K562 (cell line): ENCODE results near the gene NPFFR1. TPM values are rescaled to one million over a fixed set of nuclear protein-coding genes. Genes with fewer than 3 reads are reported as not detected.

Experiments used
- ATAC-seq: fragments of 200-7000 bp; cut with Tn5 transposase; 3 replicates; pipeline ENCODE4 v1.9.1; 2020; ENCODE audit warnings: moderate library complexity
- BruUV-seq: library from RNA; stranded (reverse); fragments of 400-500 nt; replicated peaks from 2 replicates; lab custom pipeline; 2021; lab: Mats Ljungman, UMichigan
- CTCF ChIA-PET: fragments of 300-600 bp; formaldehyde crosslinking; extraction: SDS; loops from one replicate; lab custom pipeline; 2021; ENCODE audit warnings: low intra/inter-chr PET ratio; lab: Yijun Ruan, JAX
- POLR2A ChIA-PET: fragments of 300-600, 350-650 bp; sonication (Branson Sonifier 250); formaldehyde crosslinking; extraction: SDS; loops from one replicate; lab custom pipeline; 2021; ENCODE audit warnings: antibody characterized with exemption, inconsistent platforms; lab: Yijun Ruan, JAX
- DNase-seq, 4 experiments: peaks; one replicate each; pipeline versions ENCODE4 v3.0.0 to v3.0.0-alpha.2; 2011 to 2018; ENCODE audit warnings: low spot score in 3 of 4, mixed read lengths in 3 of 4; ENCODE audit errors: extremely low read depth in 1 of 4
- FAIRE-seq: peaks from 2 replicates; lab custom pipeline; 2011; peaks lifted over from hg19 to GRCh38; lab: Jason Lieb, UNC
- H2AFZ ChIP-seq: 2 replicates; pipeline ENCODE4 v1.6.0; 2011; ENCODE audit warnings: low read depth, low read length, control low read depth, inconsistent platforms
- H3K27ac ChIP-seq: fragments of 200-600 bp; 3 replicates; pipeline ENCODE4 v1.8.0; 2011; ENCODE audit warnings: low read depth, mild to moderate bottlenecking, control low read depth, inconsistent platforms, low read length, moderate library complexity, mixed read lengths; ENCODE audit errors: extremely low read depth
- H3K27me3 ChIP-seq, 2 experiments: fragments of 300-600 bp in 1 of 2; 2 replicates in 1 of 2; 3 replicates in 1 of 2; pipeline versions ENCODE4 v1.6.0 to v1.8.0; 2011; ENCODE audit warnings: inconsistent platforms in 2 of 2, low read length in 2 of 2, mild to moderate bottlenecking in 1 of 2, mixed read lengths in 1 of 2, moderate library complexity in 1 of 2; ENCODE audit not compliant: control insufficient read depth in 2 of 2, insufficient read depth in 2 of 2
- H3K36me3 ChIP-seq: fragments of 300-600 bp; 3 replicates; pipeline ENCODE4 v1.8.0; 2011; ENCODE audit warnings: mild to moderate bottlenecking, low read length, inconsistent platforms; ENCODE audit not compliant: control insufficient read depth, insufficient read depth
- H3K4me1 ChIP-seq, 2 experiments: fragments of 200-600 bp in 1 of 2; replicated peaks in 1 of 2; 2 replicates in 1 of 2; 3 replicates in 1 of 2; pipeline versions ENCODE4 v1.5.1 to v1.8.0; 2011; ENCODE audit warnings: inconsistent platforms in 2 of 2, low read length in 2 of 2, mild to moderate bottlenecking in 1 of 2, mixed read lengths in 1 of 2, moderate library complexity in 1 of 2; ENCODE audit not compliant: control insufficient read depth in 2 of 2, insufficient read depth in 2 of 2
- H3K4me2 ChIP-seq: 2 replicates; pipeline ENCODE4 v1.6.1; 2011; ENCODE audit warnings: low read length, control low read depth, inconsistent platforms, mixed read lengths; ENCODE audit not compliant: insufficient read depth
- H3K4me3 ChIP-seq: fragments of 200-600 bp; sonication (generic), shearing (Covaris generic); 2 replicates; pipeline ENCODE4 v1.5.1; 2016; ENCODE audit warnings: control low read depth, inconsistent platforms
- H3K79me2 ChIP-seq: fragments of 200-600 bp; 3 replicates; pipeline ENCODE4 v1.8.0; 2011; ENCODE audit warnings: low read length, inconsistent platforms; ENCODE audit not compliant: control insufficient read depth, insufficient read depth
- H3K9ac ChIP-seq, 2 experiments: 2 replicates each; pipeline versions ENCODE4 v1.6.0 to v1.6.1; 2011; ENCODE audit warnings: low read depth in 2 of 2, low read length in 2 of 2, control low read depth in 1 of 2, inconsistent platforms in 1 of 2, mild to moderate bottlenecking in 1 of 2, mixed read lengths in 1 of 2; ENCODE audit not compliant: insufficient read depth in 1 of 2
- H3K9me1 ChIP-seq: one replicate; pipeline ENCODE4 v1.6.0; 2011; ENCODE audit warnings: inconsistent platforms, mild to moderate bottlenecking, low read length, moderate library complexity; ENCODE audit not compliant: control insufficient read depth, insufficient read depth
- H3K9me3 ChIP-seq: replicated peaks from 2 replicates; pipeline ENCODE4 v1.5.1; 2011; ENCODE audit warnings: low read depth, low read length, inconsistent platforms; ENCODE audit not compliant: control insufficient read depth, insufficient read depth
- H4K20me1 ChIP-seq: replicated peaks from 2 replicates; pipeline ENCODE4 v1.6.1; 2011; ENCODE audit warnings: low read length, inconsistent platforms, mixed read lengths; ENCODE audit not compliant: control insufficient read depth, insufficient read depth
- PTBP1 ChIP-seq: fragments of 200-400 bp; formaldehyde crosslinking; IDR thresholded peaks from 2 replicates; pipeline ENCODE4 v1.6.1; 2017; ENCODE audit warnings: low read depth, low read length
- ZNF239 ChIP-seq: fragments of 250-450 bp; sonication (Bioruptor Pico); IDR thresholded peaks from 2 replicates; pipeline ENCODE4 v1.4.0; 2020; ENCODE audit warnings: mild to moderate bottlenecking
- WGBS: fragments of 100-300 bp; shearing (Covaris generic); methylation state at CpG from one replicate; pipeline ENCODE4 v1.1.6; 2016; ENCODE audit warnings: low coverage, mixed read lengths; ENCODE audit not compliant: insufficient coverage; ENCODE audit errors: missing lambda C conversion rate; 5-methylcytosine and 5-hydroxymethylcytosine counted together
- in situ Hi-C: fragments of 300-500 bp; cut with MboI; formaldehyde crosslinking; loops from 4 replicates; pipeline ENCODE4 v1.15.0; 2018; ENCODE audit warnings: inconsistent platforms, mixed read lengths
- intact Hi-C: fragments of 100-400 bp; cut with micrococcal nuclease; formaldehyde crosslinking; loops from 2 replicates; pipeline ENCODE4 v1.14.2; 2022
- polyA plus RNA-seq, 8 experiments: library from polyadenylated mRNA; depleted of rRNA in 4 of 8; stranded (reverse) in 5 of 8; unstranded in 3 of 8; fragments of >200 nt; fragmentation: Nextera tagmentation in 2 of 8; fragmentation: Illumina TruSeq in 1 of 8; extraction: Ambion mirVana in 2 of 8; extraction: Trizol in 1 of 8; gene quantifications; 2 replicates each; pipeline versions ENCODE4 v1.2.1 to v1.2.3, GENCODE V29; 2011 to 2014; ENCODE audit warnings: inconsistent platforms in 1 of 8, missing spikeins in 1 of 8
- total RNA-seq, 7 experiments: library from RNA; depleted of rRNA in 6 of 7; stranded (reverse); fragments of >200 nt in 6 of 7; fragmentation: Illumina TruSeq in 2 of 7; extraction: Trizol in 2 of 7; gene quantifications; 2 replicates each; pipeline versions ENCODE4 v1.2.1 to v1.2.3, GENCODE V29; 2011 to 2021; ENCODE audit warnings: low replicate concordance in 1 of 7

The NPFFR1 gene
- total and polyA plus RNA-seq, 9 of the 15 experiments (the other 6 are each of a cell fraction or from before 2014, with no cell fraction given): under 0.01 TPM; not detected in 8

DNA sequence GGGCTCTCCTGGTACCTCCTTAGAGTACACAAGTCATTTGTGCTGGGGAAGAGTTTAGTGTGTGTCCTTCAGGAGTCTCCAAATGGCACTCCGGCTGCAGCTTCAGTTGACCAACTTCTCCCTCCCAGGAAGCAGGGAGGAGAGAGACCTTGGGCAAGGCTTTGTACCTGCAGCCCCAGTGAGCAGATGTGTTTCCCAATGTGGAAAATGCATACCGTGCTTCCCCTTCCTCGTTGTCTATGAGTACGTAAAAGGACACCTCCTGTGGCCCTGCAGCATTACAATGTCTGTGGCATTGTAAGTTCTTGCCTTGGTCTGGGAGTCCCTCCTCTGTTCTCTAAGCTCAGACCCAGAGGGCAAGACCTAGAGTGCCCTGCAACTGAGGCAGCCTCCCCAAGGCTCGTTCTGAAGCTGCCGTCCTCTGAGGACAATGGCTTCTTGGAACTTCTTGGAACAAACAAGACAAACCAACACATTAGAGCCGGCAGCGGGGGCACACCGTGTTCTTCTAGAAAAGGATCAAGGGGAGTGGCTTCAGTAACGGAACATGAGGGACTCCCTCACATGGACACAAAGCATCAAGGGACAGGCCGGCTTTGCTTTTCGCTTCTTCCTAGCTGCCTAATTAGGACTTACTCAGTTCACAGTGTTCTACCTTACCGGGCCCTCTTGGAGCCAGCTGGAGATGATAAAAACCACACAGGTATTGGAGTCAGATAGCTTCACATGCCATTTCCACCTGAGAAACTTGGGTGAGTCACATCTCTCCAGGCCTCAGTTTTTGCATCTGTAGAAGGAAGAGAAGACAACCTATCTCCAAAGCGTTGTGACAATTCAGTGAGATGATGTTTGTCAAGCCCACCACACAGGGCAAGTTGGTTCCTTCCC, 29.7 kb downstream of the NPFFR1 start:
- H3K4me3 ChIP-seq: no peak overlapping the region
- no peak overlapping the region for H3K4me2 ChIP-seq
- no peak overlapping the region for H3K27ac ChIP-seq
- H4K20me1 ChIP-seq: no peaks in the 10 kb centered on the region
- ChIA-PET POLR2A (interaction anchor here (0.8 to 4.4 kb wide), 6 partner anchors 10 to 50 kb away, joined by 3 to 15 read pairs (median 3); partner anchors contain the start of gene PPA1), CTCF (no interaction called here)
- ATAC-seq (no peak; the same call in 2 of the 3 replicates), FAIRE-seq (no peak), DNase-seq (no peak)
- H3K9ac ChIP-seq: no peak overlapping the region
- H3K9me1 ChIP-seq: no peaks in the 10 kb centered on the region
- TF ChIP-seq ZNF239 (no peak), PTBP1 (no peak)
- H2AFZ ChIP-seq: no peak overlapping the region
- intact Hi-C loops: no loop called here
- H3K9me3 ChIP-seq: no peaks in the 10 kb centered on the region
- whole genome bisulfite sequencing: 4% methylated on average over 14 of the region's 14 CpGs
- no peaks in the 10 kb centered on the region for H3K79me2 ChIP-seq
- H3K4me1 ChIP-seq: peaks cover 0 to 15% of the 10 kb centered on the region in 2 experiments; a peak in 3 of 5 replicates
- no peaks in the 10 kb centered on the region for H3K36me3 ChIP-seq
- peaks cover 40 to 59% of the 10 kb centered on the region in 2 experiments for H3K27me3 ChIP-seq
- in situ Hi-C loops: no loop called here
- no TSS peak for BruUV-seq
